Activated naive CD4-positive, alpha-beta T cell (primary cell): ENCODE measurements around the gene MYADML2.
"Not testable (repeated sequence)": the region's sequence is repeated elsewhere in the genome, so short reads cannot be mapped to it uniquely, and the experiment has no call there.

ENCODE experiments used
- DNase-seq, 4 experiments: peaks; one replicate each; lab custom pipeline; 2025; lab: John Stamatoyannopoulos, UW

Gene MYADML2

GRCh38 chr17:81947189-81947588 lies at the start of gene MYADML2:
Gene MYADML2 (minus strand): TSS chr17:81947233. CDS start chr17:81941741, 5,492 bp downstream.
- no peak for DNase-seq

GRCh38 chr17:81996232-81996756 lies 49.3 kb upstream of the MYADML2 start:
- DNase-seq = no peak

- no peak for DNase-seq
Measured at GRCh38 chr17:81995463-81996231, 48.6 kb upstream of the MYADML2 start.

- no peak for DNase-seq
Measured at GRCh38 chr17:81994593-81995462, 47.8 kb upstream of the MYADML2 start.

- DNase-seq = no peak
Measured at GRCh38 chr17:81993729-81994592, 46.9 kb upstream of the MYADML2 start.

- DNase-seq = no peak
Measured at GRCh38 chr17:81992306-81993102, 45.5 kb upstream of the MYADML2 start.

- no peak for DNase-seq
Measured at GRCh38 chr17:81991684-81992305, 44.8 kb upstream of the MYADML2 start.

- DNase-seq = no peak
Measured at GRCh38 chr17:81990836-81991683, 44.0 kb upstream of the MYADML2 start.

GRCh38 chr17:81987161-81987770 lies 40.2 kb upstream of the MYADML2 start:
- DNase-seq = no peak

- DNase-seq = no peak
Measured at GRCh38 chr17:81986606-81987005, 39.6 kb upstream of the MYADML2 start.

GRCh38 chr17:81984773-81985410 lies 37.9 kb upstream of the MYADML2 start:
- no peak for DNase-seq

GRCh38 chr17:81983639-81984373 lies 36.8 kb upstream of the MYADML2 start:
- no peak for DNase-seq

- DNase-seq = no peak
Measured at GRCh38 chr17:81983011-81983638, 36.1 kb upstream of the MYADML2 start.

GRCh38 chr17:81981511-81981910 lies 34.5 kb upstream of the MYADML2 start:
- DNase-seq = not testable (repeated sequence)

GRCh38 chr17:81980707-81981343 lies 33.8 kb upstream of the MYADML2 start:
- no peak for DNase-seq

GRCh38 chr17:81980122-81980521 lies 33.1 kb upstream of the MYADML2 start:
- no peak for DNase-seq
